Measurements from ENCODE around the gene KLRG1. TPM values are rescaled to one million over a fixed set of nuclear protein-coding genes. Genes with fewer than 3 reads are reported as not detected.

KLRG1 gene
- total and polyA plus RNA-seq, 2 of the 8 experiments (the other 6 are each of a cell fraction or from before 2014, with no cell fraction given) = 7.9 to 12.8 TPM

DNA sequence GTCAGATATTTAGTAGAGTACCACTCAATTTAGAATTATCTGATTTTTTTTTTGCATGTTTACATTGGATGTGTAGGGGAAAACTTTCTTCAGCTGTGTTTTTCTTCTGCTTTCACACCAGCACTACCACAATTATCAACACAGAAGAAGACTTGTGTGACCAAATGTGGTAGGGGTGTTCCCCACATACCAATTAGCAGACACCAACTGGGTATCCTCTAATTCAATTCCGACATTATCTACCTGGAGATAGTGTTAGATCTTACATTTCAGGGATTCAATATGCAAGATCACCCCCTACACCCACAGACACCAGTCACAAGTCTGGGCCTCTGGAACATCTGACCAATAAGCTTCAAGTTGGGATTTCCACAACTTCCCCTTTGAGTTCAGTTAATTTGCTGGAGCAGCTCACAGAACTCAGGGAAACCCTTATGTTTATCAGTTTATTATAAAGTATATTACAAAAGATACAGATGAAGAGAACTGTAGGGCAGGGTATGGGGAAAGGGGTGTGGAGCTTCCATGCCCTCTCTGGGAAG lies 4.1 kb upstream of the KLRG1 start:
- H4K20me1 ChIP-seq (replicated peaks in 1 of 2; ENCODE audit: control insufficient read depth in 1 of 2, insufficient read depth in 2 of 2, low read length in 2 of 2) = no peaks in the 10 kb centered on the region
- no peaks in the 10 kb centered on the region for H3K9me3 ChIP-seq (ENCODE audit: insufficient read depth in 2 of 2, low read depth in 1 of 2, low read length in 1 of 2)
- H2BK20ac ChIP-seq (ENCODE audit: low read length) = no peak overlapping the region
- H3K27me3 ChIP-seq (replicated peaks in 1 of 4; ENCODE audit: control insufficient read depth in 3 of 4, extremely low read depth in 1 of 4, insufficient read depth in 3 of 4, low read length in 3 of 4) = no peaks in the 10 kb centered on the region
- no peaks in the 10 kb centered on the region for H3K79me1 ChIP-seq (ENCODE audit: low read depth, low read length)
- H3K18ac ChIP-seq (ENCODE audit: extremely low read depth, low read length) = no peak overlapping the region
- H3K4ac ChIP-seq (replicated peaks; ENCODE audit: insufficient read length, low read depth, low read length) = no peak overlapping the region
- H2BK12ac ChIP-seq (ENCODE audit: low read depth, low read length) = no peak overlapping the region
- no peak overlapping the region for H3K23ac ChIP-seq (ENCODE audit: insufficient read length)
- DNase-seq (ENCODE audit: low read depth in 1 of 2, low spot score in 2 of 2) (no peak), FAIRE-seq (no peak)
- H3K14ac ChIP-seq (ENCODE audit: insufficient read length) = no peak overlapping the region
- H2BK5ac ChIP-seq (ENCODE audit: low read depth, low read length) = no peak overlapping the region
- H4K8ac ChIP-seq (ENCODE audit: extremely low read depth, insufficient read depth, low read length) = no peak overlapping the region
- H3K79me2 ChIP-seq (ENCODE audit: control insufficient read depth in 1 of 2, insufficient read depth in 2 of 2, low read length in 2 of 2) = no peaks in the 10 kb centered on the region
- no peak overlapping the region for H3K56ac ChIP-seq (replicated peaks; ENCODE audit: insufficient read length, low read depth, low read length)
- no peaks in the 10 kb centered on the region for H3K36me3 ChIP-seq (ENCODE audit: control insufficient read depth in 2 of 4, insufficient read depth in 4 of 4, low read length in 3 of 4)
- no peak overlapping the region for H2BK120ac ChIP-seq (replicated peaks; ENCODE audit: low read depth, low read length)
- H2BK15ac ChIP-seq (ENCODE audit: low read length) = no peak overlapping the region
- H3K9ac ChIP-seq (replicated peaks in 1 of 4; ENCODE audit: extremely low read depth in 1 of 4, low read depth in 3 of 4, low read length in 3 of 4) = no peak overlapping the region
- ChIA-PET CTCF (ENCODE audit: partially characterized antibody) (interaction anchor here (1.3 kb wide), 3 partner anchors 36 to 64 kb away, joined by 3 to 5 read pairs (median 4); partner anchors contain the start of gene M6PR), POLR2A (ENCODE audit: partially characterized antibody) (no interaction called here)
- no peak overlapping the region for H2AFZ ChIP-seq (ENCODE audit: low read length)
- no peak overlapping the region for H3K27ac ChIP-seq (ENCODE audit: low read depth, low read length)
- H4K91ac ChIP-seq (replicated peaks; ENCODE audit: insufficient read length, low read length) = no peak overlapping the region
- no peak overlapping the region for H4K5ac ChIP-seq (ENCODE audit: insufficient read length, low read depth, low read length)
- H3K23me2 ChIP-seq (ENCODE audit: low read depth, low read length) = no peaks in the 10 kb centered on the region
- H3K4me3 ChIP-seq (ENCODE audit: extremely low read depth in 1 of 4, insufficient read depth in 2 of 4, low read depth in 3 of 4, low read length in 4 of 4) = no peak overlapping the region
- 94% methylated on average over 1 of the region's 1 CpG; no CpG with 5 or more reads in 1 of the 2 experiments for WGBS, 2 experiments (ENCODE audit: extremely low coverage in 1 of 2, insufficient coverage in 1 of 2, insufficient read length in 1 of 2, insufficient replicate concordance in 2 of 2, low coverage in 1 of 2, low lambda C conversion rate in 2 of 2, missing lambda C conversion rate in 1 of 2)
- H3K4me1 ChIP-seq (replicated peaks in 1 of 4; ENCODE audit: control insufficient read depth in 3 of 4, insufficient read depth in 4 of 4, low read length in 3 of 4) = no peaks in the 10 kb centered on the region
- H3K4me2 ChIP-seq (ENCODE audit: insufficient read depth in 1 of 2, low read depth in 2 of 2, low read length in 2 of 2) = no peak overlapping the region
- no peak overlapping the region for H2AK5ac ChIP-seq (ENCODE audit: low read depth, low read length)
- TF ChIP-seq SP2 (IDR thresholded peaks at IDR 0.05; ENCODE audit: low read length) (no peak), SIRT6 (IDR thresholded peaks at IDR 0.05; ENCODE audit: low read length) (no peak), SP1 (IDR thresholded peaks at IDR 0.05; ENCODE audit: low read depth, low read length) (no peak), SIN3A (conservative IDR thresholded peaks at IDR 0.05 in 1 of 2, IDR thresholded peaks at IDR 0.05 in 1 of 2; ENCODE audit: low read depth in 1 of 2, low read length in 2 of 2) (no peak)
- TF ChIP-seq, protein P1, sequence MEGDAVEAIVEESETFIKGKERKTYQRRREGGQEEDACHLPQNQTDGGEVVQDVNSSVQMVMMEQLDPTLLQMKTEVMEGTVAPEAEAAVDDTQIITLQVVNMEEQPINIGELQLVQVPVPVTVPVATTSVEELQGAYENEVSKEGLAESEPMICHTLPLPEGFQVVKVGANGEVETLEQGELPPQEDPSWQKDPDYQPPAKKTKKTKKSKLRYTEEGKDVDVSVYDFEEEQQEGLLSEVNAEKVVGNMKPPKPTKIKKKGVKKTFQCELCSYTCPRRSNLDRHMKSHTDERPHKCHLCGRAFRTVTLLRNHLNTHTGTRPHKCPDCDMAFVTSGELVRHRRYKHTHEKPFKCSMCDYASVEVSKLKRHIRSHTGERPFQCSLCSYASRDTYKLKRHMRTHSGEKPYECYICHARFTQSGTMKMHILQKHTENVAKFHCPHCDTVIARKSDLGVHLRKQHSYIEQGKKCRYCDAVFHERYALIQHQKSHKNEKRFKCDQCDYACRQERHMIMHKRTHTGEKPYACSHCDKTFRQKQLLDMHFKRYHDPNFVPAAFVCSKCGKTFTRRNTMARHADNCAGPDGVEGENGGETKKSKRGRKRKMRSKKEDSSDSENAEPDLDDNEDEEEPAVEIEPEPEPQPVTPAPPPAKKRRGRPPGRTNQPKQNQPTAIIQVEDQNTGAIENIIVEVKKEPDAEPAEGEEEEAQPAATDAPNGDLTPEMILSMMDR (IDR thresholded peaks at IDR 0.05; ENCODE audit: control extremely low read depth in 1 of 3, insufficient read depth in 1 of 3, low read depth in 1 of 3, low read length in 3 of 3) = no peak

Data from H1 (cell line).